Hematopoietic multipotent progenitor cell treated with erythropoietin and hydrocortisone succinate and interleukin-3 and kit ligand, for 15 days (in vitro differentiated cells): Measurements from ENCODE around the gene EPHB2.

ENCODE experiments used
- DNase-seq: peaks from one replicate; pipeline ENCODE4 v3.0.0-alpha.2; 2015; ENCODE audit warnings: low spot score

The EPHB2 gene

GRCh38 chr1:22722901-22723550, 12.4 kb downstream of the EPHB2 start:
- DNase-seq, result no peak

- no peak for DNase-seq
Measured at GRCh38 chr1:22727873-22728272, 17.2 kb downstream of the EPHB2 start.

GRCh38 chr1:22728751-22729399, 18.2 kb downstream of the EPHB2 start:
- DNase-seq, result no peak

GRCh38 chr1:22729400-22729773, 18.7 kb downstream of the EPHB2 start:
- DNase-seq, result no peak

GRCh38 chr1:22729912-22730311, 19.3 kb downstream of the EPHB2 start:
- no peak for DNase-seq

GRCh38 chr1:22731924-22732720, 21.5 kb downstream of the EPHB2 start:
- no peak for DNase-seq

GRCh38 chr1:22733643-22734042, 23.0 kb downstream of the EPHB2 start:
- no peak for DNase-seq

GRCh38 chr1:22736501-22737080, 26.0 kb downstream of the EPHB2 start:
- DNase-seq, result no peak

GRCh38 chr1:22737374-22738068, 26.9 kb downstream of the EPHB2 start:
- DNase-seq, result no peak

GRCh38 chr1:22738069-22738435, 27.4 kb downstream of the EPHB2 start:
- no peak for DNase-seq

GRCh38 chr1:22738522-22738921, 27.9 kb downstream of the EPHB2 start:
- DNase-seq, result no peak

GRCh38 chr1:22739648-22740385, 29.2 kb downstream of the EPHB2 start:
- DNase-seq, result no peak

GRCh38 chr1:22741118-22741517, 30.5 kb downstream of the EPHB2 start:
- DNase-seq, result no peak

- DNase-seq, result no peak
Measured at GRCh38 chr1:22745669-22746585, 35.3 kb downstream of the EPHB2 start.

- no peak for DNase-seq
Measured at GRCh38 chr1:22747021-22747734, 36.5 kb downstream of the EPHB2 start.

- DNase-seq, result no peak
Measured at GRCh38 chr1:22747735-22748073, 37.1 kb downstream of the EPHB2 start.

GRCh38 chr1:22749503-22749902, 38.9 kb downstream of the EPHB2 start:
- no peak for DNase-seq

GRCh38 chr1:22749919-22750684, 39.5 kb downstream of the EPHB2 start:
- no peak for DNase-seq

GRCh38 chr1:22750685-22751051, 40.0 kb downstream of the EPHB2 start:
- DNase-seq, result no peak
